NCI-H748 (cell line): ENCODE measurements around the gene MAP3K20.
"Not testable (repeated sequence)": the region's sequence is repeated elsewhere in the genome, so short reads cannot be mapped to it uniquely, and the experiment has no call there.

ENCODE experiments used
- DNase-seq: peaks from one replicate; lab custom pipeline; 2025; ENCODE audit not compliant: unreplicated experiment; lab: John Stamatoyannopoulos, UW

The MAP3K20 gene

DNA sequence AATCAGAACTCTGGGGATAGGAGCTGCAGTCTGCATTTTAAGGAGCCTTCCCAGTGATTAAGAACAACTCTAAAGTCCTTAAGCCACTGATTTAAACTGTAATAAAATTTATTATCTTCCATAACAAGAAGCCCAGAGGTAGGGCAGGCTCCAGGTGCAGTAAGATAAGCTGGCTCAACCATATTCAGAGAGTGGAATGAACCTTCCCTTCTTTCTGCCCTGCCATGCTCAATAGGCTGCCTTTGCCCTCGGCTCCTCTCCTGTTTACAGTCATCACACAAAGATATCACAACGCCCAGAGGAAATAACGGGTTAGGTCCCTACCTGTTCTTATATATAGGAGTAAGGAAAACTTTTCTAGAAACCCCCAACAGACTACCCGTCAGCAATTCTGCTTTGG lies 188.5 kb downstream of the MAP3K20 start:
- DNase-seq: no peak

DNA sequence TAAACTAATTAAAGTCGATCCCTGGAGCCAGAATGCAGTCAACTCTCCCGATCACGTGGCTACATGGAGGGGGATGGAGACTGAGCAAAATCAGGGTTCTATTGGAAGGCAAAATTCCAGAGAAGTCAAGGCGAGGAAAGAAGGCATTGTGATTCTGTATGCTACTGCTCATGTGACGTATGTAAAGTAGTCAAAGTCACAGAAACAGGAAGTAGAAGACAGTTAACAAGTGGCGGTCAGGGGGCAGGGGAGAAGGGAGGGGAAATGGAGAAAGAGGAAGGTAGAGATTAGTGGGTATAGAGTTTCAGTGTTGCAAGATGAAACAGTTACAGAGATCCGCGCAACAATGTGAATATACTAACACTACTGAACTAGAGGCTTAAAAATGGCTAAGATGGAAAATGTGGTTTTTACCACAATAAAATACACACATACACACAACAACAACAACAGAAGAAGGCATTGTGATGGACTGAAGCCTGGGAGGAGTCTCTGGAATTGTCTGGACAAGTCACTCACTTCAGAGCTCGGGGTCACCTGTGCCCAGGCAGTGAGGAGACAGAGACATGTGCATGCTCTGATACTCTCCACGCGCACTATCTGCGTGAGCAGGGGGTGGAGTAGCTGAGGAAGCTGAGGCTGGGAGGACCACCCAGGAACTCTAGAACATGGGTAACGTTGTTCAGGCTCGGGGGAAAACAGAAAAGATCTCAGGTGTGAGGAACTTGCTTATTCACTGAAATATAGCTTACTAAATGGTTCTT lies 189.1 kb downstream of the MAP3K20 start:
- no peak for DNase-seq

DNA sequence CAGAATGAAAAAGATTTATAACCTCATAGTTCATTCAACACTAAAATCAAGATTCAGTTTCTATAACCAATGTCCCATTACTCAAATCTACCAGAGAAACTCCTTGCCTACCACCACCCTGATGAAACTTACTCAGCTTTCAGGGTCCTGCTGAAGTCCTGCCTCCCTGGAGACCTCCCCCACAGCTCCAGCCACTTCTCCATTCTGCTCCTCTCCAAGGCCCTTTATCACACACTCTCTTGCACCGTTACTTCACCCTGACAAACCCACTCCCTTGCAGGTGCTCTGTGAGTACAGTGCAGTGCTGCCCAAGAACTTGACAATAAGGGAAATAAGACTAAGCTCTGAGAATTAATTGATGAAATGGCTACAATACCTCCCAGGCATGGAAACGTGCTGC lies 195.5 kb downstream of the MAP3K20 start:
- no peak for DNase-seq

GRCh38 chr2:173271825-173272224 lies 196.2 kb downstream of the MAP3K20 start:
- DNase-seq: no peak

GRCh38 chr2:173272849-173273248 lies 197.2 kb downstream of the MAP3K20 start:
- no peak for DNase-seq

DNA sequence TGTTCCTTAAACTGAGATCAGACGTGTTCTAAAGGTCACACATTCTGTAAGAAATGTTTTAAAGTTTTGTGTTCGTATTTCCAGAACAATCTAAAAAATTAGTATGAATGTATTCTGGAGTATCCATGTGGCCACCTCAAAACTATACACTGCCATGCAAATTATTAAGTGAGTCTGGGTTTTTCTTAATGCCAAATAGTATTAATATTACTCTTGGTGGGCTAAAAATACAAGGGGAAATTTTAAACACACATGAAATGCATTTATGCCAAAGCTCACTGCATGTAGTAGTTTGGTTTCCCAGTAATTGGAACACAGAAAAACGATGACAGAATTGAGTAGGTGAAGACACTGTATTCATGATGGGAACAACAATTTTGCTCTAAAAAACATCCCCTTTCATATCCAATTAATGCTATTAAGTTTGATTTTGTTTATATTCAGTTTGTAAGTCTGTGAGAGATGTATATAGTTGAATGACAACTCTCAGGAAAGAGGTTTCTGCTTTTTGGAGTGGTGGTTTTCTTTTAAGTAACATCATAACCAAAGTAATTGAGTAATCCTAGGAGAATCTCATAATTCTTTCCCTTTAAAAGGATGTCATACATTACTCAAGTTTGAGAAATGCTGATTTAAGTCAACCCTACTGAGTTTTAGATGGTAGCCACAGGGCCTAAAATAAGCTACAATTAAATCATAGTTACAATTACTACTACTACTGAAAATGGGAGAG lies 203.3 kb downstream of the MAP3K20 start:
- no peak for DNase-seq

DNA sequence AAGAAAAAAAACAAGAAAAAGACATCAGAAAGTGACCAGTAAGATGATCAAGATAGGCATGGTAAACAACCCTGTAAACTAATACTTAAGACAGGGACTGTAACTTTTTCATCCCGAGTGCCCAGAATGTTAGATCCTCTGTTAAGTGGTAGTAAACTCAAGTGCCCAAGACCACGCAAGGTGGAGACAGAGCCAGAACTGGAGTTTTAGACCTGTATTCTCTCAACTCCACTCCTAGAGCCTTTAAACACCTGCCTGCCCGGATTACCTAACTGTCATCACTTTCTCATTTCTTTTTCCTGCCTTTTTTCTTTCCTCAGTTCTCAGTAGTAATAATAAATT lies 203.9 kb downstream of the MAP3K20 start:
- DNase-seq: no peak

DNA sequence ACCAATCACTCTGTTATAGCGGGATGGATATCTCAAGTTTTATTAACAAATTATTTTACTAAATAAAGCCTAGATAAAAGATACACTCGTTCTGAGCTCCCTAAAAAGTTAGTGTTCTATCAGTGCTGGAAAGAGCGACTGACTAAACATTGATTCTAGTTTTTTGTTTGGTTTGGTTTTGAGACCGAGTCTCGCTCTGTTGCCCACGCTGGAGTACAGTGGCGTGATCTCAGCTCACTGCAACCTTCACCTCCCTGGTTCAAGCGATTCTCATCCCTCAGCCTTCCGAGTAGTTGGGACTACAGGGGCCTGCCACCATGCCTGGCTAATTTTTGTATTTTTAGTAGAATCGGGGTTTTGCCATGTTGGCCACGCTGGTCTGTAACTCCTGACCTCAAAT lies 205.2 kb downstream of the MAP3K20 start:
- no peak for DNase-seq

- not testable (repeated sequence) for DNase-seq
Observed at GRCh38 chr2:173281898-173282297, 206.3 kb downstream of the MAP3K20 start.

GRCh38 chr2:173282795-173283545 lies 207.3 kb downstream of the MAP3K20 start:
- DNase-seq: no peak

DNA sequence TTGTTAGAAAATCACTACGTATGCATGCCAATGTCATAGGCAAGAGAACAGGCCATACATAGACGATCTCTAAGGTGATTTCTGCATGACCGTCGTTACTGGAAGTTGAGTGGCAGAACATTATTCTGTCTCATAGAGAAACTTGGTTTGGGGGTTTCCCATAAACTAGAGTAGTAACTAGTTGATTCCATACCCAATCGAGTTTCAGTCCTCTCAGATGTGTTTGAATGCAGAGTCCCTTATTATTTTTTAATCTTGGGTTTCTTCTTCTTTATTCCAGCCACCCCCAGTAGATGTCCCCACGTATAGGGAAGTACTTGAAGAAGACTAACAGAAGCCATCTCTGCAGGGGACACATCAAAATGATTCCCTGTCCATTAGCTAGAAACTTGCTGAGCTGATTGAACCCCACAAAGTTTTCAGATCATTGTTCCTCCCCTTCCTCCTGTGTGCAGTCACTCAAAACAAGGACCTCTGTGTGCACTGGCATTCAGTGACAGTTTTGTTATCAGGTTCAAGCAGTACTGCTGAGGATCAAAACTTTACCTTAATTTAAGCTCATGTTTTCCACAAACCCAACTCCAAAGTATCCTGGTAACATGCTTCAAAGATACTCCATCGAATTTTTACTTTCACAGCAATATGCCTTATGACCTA lies 210.6 kb downstream of the MAP3K20 start:
- no peak for DNase-seq

- DNase-seq: no peak
Observed at GRCh38 chr2:173287594-173287993, 211.9 kb downstream of the MAP3K20 start.

GRCh38 chr2:173288561-173288960 lies 212.9 kb downstream of the MAP3K20 start:
- DNase-seq: no peak

GRCh38 chr2:173290046-173290445 lies 214.4 kb downstream of the MAP3K20 start:
- DNase-seq: no peak

DNA sequence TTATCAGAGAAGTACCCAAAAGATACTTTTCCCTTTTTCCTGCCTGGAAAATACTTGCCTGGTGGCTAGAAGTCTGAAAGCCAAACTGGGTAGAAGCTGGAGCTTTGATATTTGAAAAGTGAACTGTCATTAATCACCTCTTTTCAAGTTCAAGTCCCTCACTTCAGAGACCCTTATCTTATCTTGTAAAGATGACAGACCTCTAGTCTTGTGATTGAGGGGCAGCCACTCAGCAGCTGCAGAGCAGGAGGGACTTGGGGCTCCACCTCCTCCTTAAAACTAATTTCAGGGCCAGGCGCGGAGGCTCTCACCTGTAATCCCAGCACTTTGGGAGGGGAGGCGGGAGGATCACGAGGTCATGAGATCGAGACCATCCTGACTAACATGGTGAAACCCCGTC lies 214.9 kb downstream of the MAP3K20 start:
- DNase-seq: no peak

DNA sequence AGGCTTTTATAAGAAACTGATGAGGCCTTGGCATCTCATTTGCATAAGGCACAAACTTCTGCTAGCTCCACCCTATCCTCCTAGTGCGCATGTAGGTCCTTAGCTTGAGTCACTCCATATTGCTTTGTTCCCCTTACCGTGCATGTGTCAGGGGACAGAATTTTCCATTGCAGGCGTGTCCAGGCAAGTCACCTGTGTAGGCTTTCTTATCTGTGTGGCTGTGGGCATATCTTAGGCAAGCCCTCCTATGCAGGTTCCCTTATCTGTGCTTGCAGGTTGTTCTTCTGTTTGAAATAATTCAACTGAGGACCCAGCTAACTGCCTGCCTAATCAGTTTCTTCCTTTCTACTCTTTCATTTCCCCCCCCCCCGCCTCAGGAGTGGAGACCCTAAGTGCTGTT lies 215.8 kb downstream of the MAP3K20 start:
- peak; percentile 10 for DNase-seq

GRCh38 chr2:173296235-173296634 lies 220.6 kb downstream of the MAP3K20 start:
- DNase-seq: no peak

GRCh38 chr2:173298536-173299097 lies 223.0 kb downstream of the MAP3K20 start:
- DNase-seq: no peak

DNA sequence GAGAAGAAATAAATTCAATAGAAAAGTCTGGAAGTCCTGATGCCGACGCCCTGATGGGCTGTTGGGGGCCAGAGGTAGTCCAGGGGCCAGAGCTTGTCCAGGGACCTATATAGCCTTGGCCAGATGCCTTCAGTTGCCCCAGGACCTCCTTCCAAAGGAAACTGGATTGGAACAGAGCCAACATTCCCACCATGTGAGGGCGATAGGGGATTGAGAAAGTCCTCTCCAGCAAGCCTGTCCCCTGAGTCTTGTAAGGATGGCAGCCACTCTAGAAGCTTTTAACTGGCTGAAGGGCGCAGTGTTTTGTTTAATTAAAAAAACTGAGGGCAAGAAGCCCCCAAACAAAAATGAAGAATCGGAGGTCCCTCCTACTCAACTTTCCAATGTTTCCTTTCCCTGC lies 224.1 kb downstream of the MAP3K20 start:
- no peak for DNase-seq

GRCh38 chr2:173300458-173300857 lies 224.8 kb downstream of the MAP3K20 start:
- no peak for DNase-seq

- DNase-seq: not testable (repeated sequence)
Observed at GRCh38 chr2:173301549-173301948, 225.9 kb downstream of the MAP3K20 start.
